SK-N-MC (cell line): ENCODE results near the gene NBPF4.

Experiments
- DNase-seq: peaks from one replicate; pipeline ENCODE4 v3.0.0-alpha.2; 2011; ENCODE audit warnings: low read depth, low spot score
- H3K27ac ChIP-seq: fragments of 200-600 bp; sonication (generic); 2 replicates; pipeline ENCODE4 v1.5.1; 2016; ENCODE audit warnings: mixed run types
- H3K36me3 ChIP-seq: fragments of 200-600 bp; sonication (generic); 2 replicates; pipeline ENCODE4 v1.6.1; 2017; ENCODE audit warnings: antibody characterized with exemption, low read length, mixed read lengths; ENCODE audit not compliant: insufficient read depth
- H3K4me3 ChIP-seq: fragments of 200-600 bp; sonication (generic); 2 replicates; pipeline ENCODE4 v1.5.1; 2016
- H3K9ac ChIP-seq: fragments of 200-600 bp; sonication (generic); 2 replicates; pipeline ENCODE4 v1.8.0; 2017; ENCODE audit warnings: mixed run types, mixed read lengths; ENCODE audit not compliant: insufficient read length
- H3K9me3 ChIP-seq: fragments of 200-600 bp; sonication (generic); 2 replicates; pipeline ENCODE4 v1.6.1; 2017; ENCODE audit warnings: low read depth, mild to moderate bottlenecking, antibody characterized with exemption, low read length, moderate library complexity, mixed read lengths
- EZH2 ChIP-seq: fragments of 200-600 bp; sonication (generic); IDR thresholded peaks from one replicate; pipeline ENCODE4 v1.6.1; 2017; ENCODE audit warnings: antibody characterized with exemption
- FOXP2 ChIP-seq: optimal IDR thresholded peaks from 2 replicates; pipeline ENCODE3; 2011; ENCODE audit warnings: mild to moderate bottlenecking, moderate library complexity; ENCODE audit not compliant: insufficient read depth; ENCODE audit errors: extremely low read length, control extremely low read depth
- POLR2AphosphoS5 ChIP-seq: IDR thresholded peaks from 2 replicates; pipeline ENCODE4 v1.6.1; 2012; ENCODE audit warnings: mild to moderate bottlenecking, low read depth, low read length, borderline replicate concordance

NBPF4 gene

DNA sequence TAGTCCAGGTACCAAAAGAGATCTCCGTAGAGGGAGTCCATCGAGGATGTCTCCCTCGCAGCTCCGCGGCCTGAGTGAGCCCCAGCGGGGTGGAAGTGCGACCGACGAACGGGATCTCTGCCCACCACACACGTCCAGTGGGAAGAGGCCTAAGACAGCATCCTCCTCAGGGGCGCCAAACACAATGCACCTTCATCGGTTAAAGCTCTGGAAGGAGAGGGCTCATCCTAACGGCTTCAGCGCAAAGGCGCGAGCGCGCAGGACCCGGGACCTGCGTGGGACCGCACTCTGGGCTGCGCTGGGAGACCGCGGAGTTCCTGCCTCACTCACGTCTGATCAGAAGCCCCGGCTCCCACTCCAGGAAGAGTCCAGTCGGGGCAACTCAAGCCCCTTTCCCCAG is 51.3 kb downstream of the NBPF4 start:
- H3K9me3 ChIP-seq: peaks cover 22% of the 10 kb centered on the region
- H3K27ac ChIP-seq: no peak overlapping the region
- peaks cover 68% of the 10 kb centered on the region for H3K36me3 ChIP-seq
- DNase-seq: no peak
- no peak overlapping the region for H3K9ac ChIP-seq
- TF ChIP-seq EZH2: no peak
- no peak for TF ChIP-seq POLR2AphosphoS5
- no peak for TF ChIP-seq FOXP2
- H3K4me3 ChIP-seq: no peak overlapping the region

DNA sequence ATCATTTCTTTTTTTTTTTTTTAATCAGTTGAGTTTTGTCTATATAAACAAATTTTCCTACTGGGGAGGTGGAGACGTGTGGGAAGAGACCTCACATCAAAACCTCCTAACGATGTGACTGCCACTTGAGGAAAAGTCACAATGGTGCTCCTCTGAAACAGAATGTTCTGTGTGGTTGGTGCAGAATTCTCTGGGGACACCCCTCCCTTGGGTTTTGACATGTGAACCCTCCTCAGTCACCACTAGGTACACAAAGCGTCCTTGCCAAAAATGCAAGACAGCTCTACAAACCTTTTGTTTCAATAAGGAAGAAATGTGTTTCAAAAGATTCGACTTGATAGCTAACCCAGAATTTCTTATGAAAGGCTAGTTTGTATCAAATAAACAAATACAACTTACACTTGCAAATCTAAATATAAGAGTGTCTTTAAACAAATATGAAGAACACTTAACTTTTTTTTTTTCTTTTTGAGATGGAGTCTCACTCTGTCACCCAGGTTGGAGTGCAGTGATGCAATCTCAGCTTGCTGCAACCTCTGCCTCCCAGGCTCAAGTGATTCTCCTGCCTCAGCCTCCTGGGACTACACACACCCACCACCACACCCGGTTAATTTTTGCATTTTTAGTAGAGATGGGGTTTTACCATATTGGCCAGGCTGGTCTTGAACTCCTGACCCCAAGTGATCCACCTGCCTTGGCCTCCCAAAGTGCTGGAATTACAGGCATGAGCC is 53.0 kb downstream of the NBPF4 start:
- TF ChIP-seq POLR2AphosphoS5 (no peak), EZH2 (no peak), FOXP2 (no peak)
- Histone ChIP-seq H3K9ac (no peak overlapping the region), H3K9me3 (peaks cover 16% of the 10 kb centered on the region), H3K36me3 (peaks cover 62% of the 10 kb centered on the region), H3K4me3 (no peak overlapping the region), H3K27ac (no peak overlapping the region)
- DNase-seq: no peak

DNA sequence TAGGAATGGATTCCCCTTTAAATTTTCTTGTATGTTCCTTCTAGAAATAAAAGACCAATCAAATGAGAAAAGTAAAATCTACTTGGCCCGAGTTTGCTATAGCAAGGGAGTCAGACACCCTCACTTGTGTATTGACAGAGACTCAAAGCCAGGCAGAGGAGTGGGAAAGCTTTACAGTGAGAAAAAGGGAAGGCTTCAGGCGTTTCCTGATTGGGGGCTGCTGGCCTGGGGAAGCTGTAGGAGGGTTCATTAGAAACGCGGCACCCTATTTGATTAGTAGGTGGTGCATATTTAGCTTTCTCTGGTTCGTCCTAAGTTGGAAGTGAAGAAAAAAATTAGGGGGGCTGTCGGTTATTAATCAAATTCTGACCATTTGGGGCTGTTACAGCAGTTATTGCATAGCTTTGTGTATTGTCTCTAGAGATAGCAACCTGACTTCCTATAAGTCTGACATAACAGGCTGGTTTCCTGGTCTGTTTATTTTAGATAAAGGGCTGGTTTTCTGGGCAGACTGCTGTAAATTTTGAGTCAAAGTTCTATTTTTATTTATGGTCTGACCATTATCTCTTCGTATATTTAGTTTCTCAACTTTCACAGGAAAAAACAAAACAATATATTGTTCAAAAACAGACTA is 53.8 kb downstream of the NBPF4 start:
- H3K27ac ChIP-seq: no peak overlapping the region
- H3K9ac ChIP-seq: no peak overlapping the region
- DNase-seq: no peak
- H3K4me3 ChIP-seq: no peak overlapping the region
- no peak for TF ChIP-seq POLR2AphosphoS5
- no peak for TF ChIP-seq FOXP2
- no peak for TF ChIP-seq EZH2
- H3K9me3 ChIP-seq: peaks cover 14% of the 10 kb centered on the region
- H3K36me3 ChIP-seq: peaks cover 62% of the 10 kb centered on the region

DNA sequence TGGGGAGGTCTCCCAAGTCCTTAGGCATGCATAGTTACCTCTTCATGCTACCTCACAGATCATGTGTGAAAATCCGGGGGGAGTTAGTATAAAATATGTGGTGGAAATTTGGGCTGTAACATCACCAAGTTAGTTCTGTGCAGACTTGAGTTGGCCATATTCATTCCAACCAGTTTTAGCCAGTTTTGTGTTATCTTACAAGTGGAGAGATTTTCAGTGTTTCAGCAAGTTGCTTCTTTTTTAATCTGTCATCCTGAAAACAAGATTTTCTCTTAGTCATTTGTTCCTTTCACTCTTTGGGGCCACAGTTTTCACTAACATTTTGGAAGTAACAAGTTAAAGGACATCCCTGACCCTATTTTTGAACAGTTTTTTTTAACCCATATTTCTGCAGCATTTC is 55.1 kb downstream of the NBPF4 start:
- Histone ChIP-seq H3K27ac (no peak overlapping the region), H3K9ac (no peak overlapping the region), H3K36me3 (peaks cover 62% of the 10 kb centered on the region), H3K4me3 (no peak overlapping the region), H3K9me3 (peaks cover 13% of the 10 kb centered on the region; the same call in 1 of the 2 replicates)
- DNase-seq: no peak
- no peak for TF ChIP-seq EZH2
- no peak for TF ChIP-seq FOXP2
- no peak for TF ChIP-seq POLR2AphosphoS5

DNA sequence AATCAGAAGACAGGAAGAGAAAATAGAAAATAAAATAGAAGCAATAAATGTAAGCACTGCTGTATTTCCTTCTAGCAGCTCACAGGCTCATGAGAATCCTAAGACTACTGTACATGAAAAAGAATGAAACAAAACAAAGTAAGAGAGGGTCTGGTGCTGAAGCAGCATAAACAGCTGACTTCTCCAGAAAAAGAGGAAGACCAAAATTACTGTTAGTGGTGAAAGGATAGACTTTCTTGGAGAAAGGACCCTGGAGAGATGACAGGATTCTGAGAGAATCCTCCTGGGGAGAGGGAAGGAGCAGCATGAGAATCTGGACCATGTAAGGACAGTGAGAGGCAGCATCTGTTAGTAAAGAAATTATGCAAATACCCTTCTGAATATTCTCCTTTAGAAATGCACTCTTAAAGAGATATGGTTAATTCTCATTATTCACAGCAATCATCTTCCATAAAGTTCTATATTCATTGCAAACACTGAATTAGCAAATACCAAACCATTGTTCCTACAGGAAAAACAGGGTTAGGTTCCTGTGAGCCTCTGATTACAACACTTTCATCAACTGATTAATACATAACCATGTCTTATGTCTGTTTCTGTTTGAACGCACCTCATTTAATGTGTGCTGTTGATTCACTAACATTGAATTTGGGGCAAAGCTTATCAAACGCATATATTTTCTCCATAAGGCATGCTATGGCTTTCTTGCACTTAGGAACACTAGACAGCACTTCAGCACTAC is 60.7 kb downstream of the NBPF4 start:
- H3K36me3 ChIP-seq: peaks cover 91% of the 10 kb centered on the region
- H3K9ac ChIP-seq: no peak overlapping the region

DNA sequence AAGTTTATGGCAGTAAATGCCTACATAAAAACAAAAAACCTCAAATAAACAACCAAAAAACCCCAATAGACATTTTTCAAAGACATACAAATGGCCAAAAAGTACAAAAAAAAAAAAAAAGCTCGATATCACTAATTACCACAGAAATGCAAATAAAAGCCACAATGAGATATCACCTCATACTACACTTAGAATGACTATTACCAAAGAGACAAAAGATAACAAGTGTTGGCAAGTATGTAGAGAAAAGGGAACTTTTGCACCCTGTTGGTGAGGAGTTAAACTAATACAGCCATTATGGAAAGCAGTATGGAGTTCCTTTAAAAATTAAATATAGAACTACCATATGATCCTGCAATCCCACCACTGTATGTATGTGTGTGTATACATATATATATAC is 64.9 kb downstream of the NBPF4 start:
- no peak overlapping the region for H3K9ac ChIP-seq
- H3K36me3 ChIP-seq: peaks cover 97% of the 10 kb centered on the region
- no peak for DNase-seq
- H3K9me3 ChIP-seq: peaks cover 19% of the 10 kb centered on the region
- no peak overlapping the region for H3K27ac ChIP-seq
- TF ChIP-seq POLR2AphosphoS5 (no peak), FOXP2 (no peak), EZH2 (no peak)
- no peak overlapping the region for H3K4me3 ChIP-seq

More for the DNA sequence above, 60.7 kb downstream of the NBPF4 start:
- Histone ChIP-seq H3K4me3 (no peak overlapping the region), H3K27ac (no peak overlapping the region), H3K9me3 (peaks cover 14% of the 10 kb centered on the region; the same call in 1 of the 2 replicates)
- no peak for DNase-seq
- TF ChIP-seq POLR2AphosphoS5 (no peak), EZH2 (no peak)
